ENCODE results near the gene TMEM86A.

Gene TMEM86A

GRCh38 chr11:18700872-18701271 lies 2.3 kb downstream of the TMEM86A start:
- DNase-seq: no peak

GRCh38 chr11:18701614-18702216 lies 3.1 kb downstream of the TMEM86A start:
- DNase-seq: no peak

GRCh38 chr11:18703001-18703763 lies 4.6 kb downstream of the TMEM86A start:
- DNase-seq: no peak

- no peak for DNase-seq
These were observed 5.6 kb downstream of the TMEM86A start for GRCh38 chr11:18704045-18704645.

GRCh38 chr11:18704698-18705097 lies 6.1 kb downstream of the TMEM86A start:
- no peak for DNase-seq

- DNase-seq: peak; percentile 26
These were observed 7.2 kb downstream of the TMEM86A start for GRCh38 chr11:18705651-18706281.

GRCh38 chr11:18706330-18707243 lies 8.0 kb downstream of the TMEM86A start:
- DNase-seq: peak; percentile 63

GRCh38 chr11:18707811-18708340 lies 9.3 kb downstream of the TMEM86A start:
- no peak for DNase-seq

GRCh38 chr11:18709414-18709813 lies 10.8 kb downstream of the TMEM86A start:
- DNase-seq: no peak

GRCh38 chr11:18710545-18710944 lies 12.0 kb downstream of the TMEM86A start:
- no peak for DNase-seq

GRCh38 chr11:18713646-18714442 lies 15.3 kb downstream of the TMEM86A start:
- no peak for DNase-seq

- no peak for DNase-seq
These were observed 15.8 kb downstream of the TMEM86A start for GRCh38 chr11:18714443-18714780.

- DNase-seq: no peak
These were observed 16.9 kb downstream of the TMEM86A start for GRCh38 chr11:18715476-18715875.

- no peak for DNase-seq
These were observed 21.7 kb downstream of the TMEM86A start for GRCh38 chr11:18720091-18720807.

GRCh38 chr11:18720808-18721560 lies 22.4 kb downstream of the TMEM86A start:
- DNase-seq: peak; percentile 91

GRCh38 chr11:18721561-18722292 lies 23.1 kb downstream of the TMEM86A start:
- peak; percentile 43 for DNase-seq

- no peak for DNase-seq
These were observed 23.7 kb downstream of the TMEM86A start for GRCh38 chr11:18722293-18722637.

GRCh38 chr11:18723991-18724390 lies 25.4 kb downstream of the TMEM86A start:
- peak; percentile 29 for DNase-seq

- no peak for DNase-seq
These were observed 27.5 kb downstream of the TMEM86A start, which contains the start of gene IGSF22 for GRCh38 chr11:18726040-18726439. Gene IGSF22, minus strand, starts transcription at chr11:18726188. Its CDS starts 1,952 bp downstream, at chr11:18724236.
